ENCODE measurements around the gene NUDT8.

Gene NUDT8

GRCh38 chr11:67633758-67634365 lies 4.1 kb upstream of the NUDT8 start:
- no peaks in the 10 kb centered on the region for H4K20me1 ChIP-seq (ENCODE audit: insufficient read depth, low read length, poor library complexity, severe bottlenecking)
- H3K9ac ChIP-seq (ENCODE audit: low read depth, low read length, poor library complexity, severe bottlenecking): no peak overlapping the region
- no peaks in the 10 kb centered on the region for H3K27me3 ChIP-seq (ENCODE audit: insufficient read depth, low read length, poor library complexity, severe bottlenecking)
- no peaks in the 10 kb centered on the region for H3K36me3 ChIP-seq (ENCODE audit: insufficient read depth, low read length)
- no peak for TF ChIP-seq CTCF (conservative IDR thresholded peaks at IDR 0.05; ENCODE audit: low read length)
- no peak for TF ChIP-seq EZH2phosphoT487 (IDR thresholded peaks at IDR 0.05; ENCODE audit: borderline replicate concordance)
- no peak overlapping the region for H3K4me3 ChIP-seq (ENCODE audit: low read length, poor library complexity, severe bottlenecking)
- 0 out of 2 replicates have a peak, but pooled peaks cover 3% of the 10 kb centered on the region for H3F3A ChIP-seq (ENCODE audit: low read depth)
- H3K79me2 ChIP-seq (ENCODE audit: insufficient read depth, low read length): peaks cover 2% of the 10 kb centered on the region; the same call in 1 of the 2 replicates
- peaks cover 14% of the 10 kb centered on the region for H3K4me1 ChIP-seq (ENCODE audit: insufficient read depth, low read length, poor library complexity, severe bottlenecking)
- H3K9me2 ChIP-seq (replicated peaks; ENCODE audit: low read depth, low read length): no peaks in the 10 kb centered on the region
- no peak overlapping the region for H3K4me2 ChIP-seq (ENCODE audit: low read depth, low read length, poor library complexity, severe bottlenecking)
- no peaks in the 10 kb centered on the region for H3K9me3 ChIP-seq (ENCODE audit: insufficient read depth, low read depth, low read length)
- H2AFZ ChIP-seq (ENCODE audit: low read length): no peak overlapping the region

GRCh38 chr11:67632982-67633755 lies 3.4 kb upstream of the NUDT8 start:
- TF ChIP-seq CTCF (conservative IDR thresholded peaks at IDR 0.05; ENCODE audit: low read length): no peak
- no peak for TF ChIP-seq EZH2phosphoT487 (IDR thresholded peaks at IDR 0.05; ENCODE audit: borderline replicate concordance)
- H3K36me3 ChIP-seq (ENCODE audit: insufficient read depth, low read length): no peaks in the 10 kb centered on the region
- H3K9me2 ChIP-seq (replicated peaks; ENCODE audit: low read depth, low read length): no peaks in the 10 kb centered on the region
- H3K4me2 ChIP-seq (ENCODE audit: low read depth, low read length, poor library complexity, severe bottlenecking): no peak overlapping the region
- H3K79me2 ChIP-seq (ENCODE audit: insufficient read depth, low read length): peaks cover 9% of the 10 kb centered on the region; the same call in 1 of the 2 replicates
- peaks cover 21% of the 10 kb centered on the region for H3K4me1 ChIP-seq (ENCODE audit: insufficient read depth, low read length, poor library complexity, severe bottlenecking)
- H3K9me3 ChIP-seq (ENCODE audit: insufficient read depth, low read depth, low read length): no peaks in the 10 kb centered on the region
- no peaks in the 10 kb centered on the region for H4K20me1 ChIP-seq (ENCODE audit: insufficient read depth, low read length, poor library complexity, severe bottlenecking)
- 0 out of 2 replicates have a peak, but pooled peaks cover 3% of the 10 kb centered on the region for H3F3A ChIP-seq (ENCODE audit: low read depth)
- no peaks in the 10 kb centered on the region for H3K27me3 ChIP-seq (ENCODE audit: insufficient read depth, low read length, poor library complexity, severe bottlenecking)
- no peak overlapping the region for H3K4me3 ChIP-seq (ENCODE audit: low read length, poor library complexity, severe bottlenecking)
- no peak overlapping the region for H2AFZ ChIP-seq (ENCODE audit: low read length)
- H3K9ac ChIP-seq (ENCODE audit: low read depth, low read length, poor library complexity, severe bottlenecking): no peak overlapping the region

GRCh38 chr11:67632175-67632981 lies 2.6 kb upstream of the NUDT8 start:
- H3K4me3 ChIP-seq (ENCODE audit: low read length, poor library complexity, severe bottlenecking): no peak overlapping the region
- H3K79me2 ChIP-seq (ENCODE audit: insufficient read depth, low read length): peaks cover 16% of the 10 kb centered on the region; the same call in 1 of the 2 replicates
- no peaks in the 10 kb centered on the region for H3K27me3 ChIP-seq (ENCODE audit: insufficient read depth, low read length, poor library complexity, severe bottlenecking)
- H3K36me3 ChIP-seq (ENCODE audit: insufficient read depth, low read length): no peaks in the 10 kb centered on the region
- H3K4me2 ChIP-seq (ENCODE audit: low read depth, low read length, poor library complexity, severe bottlenecking): no peak overlapping the region
- peaks cover 3% of the 10 kb centered on the region for H4K20me1 ChIP-seq (ENCODE audit: insufficient read depth, low read length, poor library complexity, severe bottlenecking)
- H3F3A ChIP-seq (ENCODE audit: low read depth): 0 out of 2 replicates have a peak, but pooled peaks cover 3% of the 10 kb centered on the region
- peaks cover 21% of the 10 kb centered on the region for H3K4me1 ChIP-seq (ENCODE audit: insufficient read depth, low read length, poor library complexity, severe bottlenecking)
- no peak for TF ChIP-seq CTCF (conservative IDR thresholded peaks at IDR 0.05; ENCODE audit: low read length)
- no peak for TF ChIP-seq EZH2phosphoT487 (IDR thresholded peaks at IDR 0.05; ENCODE audit: borderline replicate concordance)
- no peaks in the 10 kb centered on the region for H3K9me3 ChIP-seq (ENCODE audit: insufficient read depth, low read depth, low read length)
- H3K9me2 ChIP-seq (replicated peaks; ENCODE audit: low read depth, low read length): no peaks in the 10 kb centered on the region
- no peak overlapping the region for H3K9ac ChIP-seq (ENCODE audit: low read depth, low read length, poor library complexity, severe bottlenecking)
- no peak overlapping the region for H2AFZ ChIP-seq (ENCODE audit: low read length)
